Astrocyte (in vitro differentiated cells and primary cell): ENCODE data around the gene FAAH2. TPM values are rescaled to one million over a fixed set of nuclear protein-coding genes. Genes with fewer than 3 reads are reported as not detected.

Experiments
- DNase-seq: peaks from one replicate; pipeline ENCODE4 v3.0.0-alpha.2; 2010; ENCODE audit warnings: low read depth
- FAIRE-seq: peaks from 2 replicates; lab custom pipeline; 2011; peaks lifted over from hg19 to GRCh38; lab: Jason Lieb, UNC
- H2AFZ ChIP-seq: 2 replicates; pipeline ENCODE4 v1.6.0; 2012; ENCODE audit warnings: low read depth, low read length, inconsistent platforms
- H3K27ac ChIP-seq: 2 replicates; pipeline ENCODE4 v1.5.1; 2011; ENCODE audit warnings: low read depth, low read length, inconsistent platforms
- H3K27me3 ChIP-seq: 2 replicates; pipeline ENCODE4 v1.6.0; 2011; ENCODE audit warnings: low read length, inconsistent platforms; ENCODE audit not compliant: insufficient read depth
- H3K36me3 ChIP-seq: 2 replicates; pipeline ENCODE4 v1.5.1; 2011; ENCODE audit warnings: low read length, inconsistent platforms; ENCODE audit not compliant: insufficient read depth
- H3K4me1 ChIP-seq: 2 replicates; pipeline ENCODE4 v1.5.1; 2011; ENCODE audit warnings: low read length, inconsistent platforms; ENCODE audit not compliant: insufficient read depth
- H3K4me2 ChIP-seq: 2 replicates; pipeline ENCODE4 v1.6.0; 2012; ENCODE audit warnings: low read length, inconsistent platforms
- H3K4me3 ChIP-seq: 2 replicates; pipeline ENCODE4 v1.5.1; 2011; ENCODE audit warnings: low read depth, mild to moderate bottlenecking, low read length, inconsistent platforms; ENCODE audit not compliant: insufficient read depth
- H3K79me2 ChIP-seq: 2 replicates; pipeline ENCODE4 v1.6.0; 2012; ENCODE audit warnings: mild to moderate bottlenecking, low read length, inconsistent platforms; ENCODE audit not compliant: insufficient read depth
- H3K9ac ChIP-seq: 2 replicates; pipeline ENCODE4 v1.6.0; 2012; ENCODE audit warnings: mild to moderate bottlenecking, low read length, inconsistent platforms
- H3K9me3 ChIP-seq: 2 replicates; pipeline ENCODE4 v1.5.1; 2012; ENCODE audit warnings: low read depth, mild to moderate bottlenecking, low read length, inconsistent platforms; ENCODE audit not compliant: insufficient read depth
- H4K20me1 ChIP-seq: 2 replicates; pipeline ENCODE4 v1.6.0; 2012; ENCODE audit warnings: low read length, inconsistent platforms; ENCODE audit not compliant: insufficient read depth
- H3K27ac Mint-ChIP-seq: one replicate; pipeline ENCODE4 v1.8.0; 2021; ENCODE audit warnings: mild to moderate bottlenecking, mixed read lengths; ENCODE audit not compliant: unreplicated experiment
- H3K27me3 Mint-ChIP-seq: one replicate; pipeline ENCODE4 v1.8.0; 2021; ENCODE audit warnings: low read depth, mixed read lengths; ENCODE audit not compliant: unreplicated experiment
- H3K36me3 Mint-ChIP-seq: one replicate; pipeline ENCODE4 v1.8.0; 2021; ENCODE audit warnings: low read depth, mixed read lengths; ENCODE audit not compliant: unreplicated experiment
- H3K4me1 Mint-ChIP-seq: one replicate; pipeline ENCODE4 v1.8.0; 2021; ENCODE audit warnings: low read depth, mixed read lengths; ENCODE audit not compliant: unreplicated experiment
- H3K4me3 Mint-ChIP-seq: one replicate; pipeline ENCODE4 v1.8.0; 2021; ENCODE audit warnings: mild to moderate bottlenecking, moderate library complexity, mixed read lengths; ENCODE audit not compliant: unreplicated experiment
- H3K9me3 Mint-ChIP-seq: one replicate; pipeline ENCODE4 v1.8.0; 2021; ENCODE audit warnings: mild to moderate bottlenecking, mixed read lengths; ENCODE audit not compliant: unreplicated experiment
- EZH2 ChIP-seq: IDR thresholded peaks from 2 replicates; pipeline ENCODE4 v1.6.1; 2012; ENCODE audit warnings: mild to moderate bottlenecking, low read length, inconsistent platforms; ENCODE audit not compliant: insufficient read depth
- total RNA-seq: library from RNA; stranded (reverse); gene quantifications from 2 replicates; pipeline ENCODE4 v1.2.1, GENCODE V29; 2021
- TF ChIP-seq, protein P1 (sequence below): IDR thresholded peaks from 2 replicates; pipeline ENCODE4 v1.5.1; 2011; ENCODE audit warnings: low read depth, mild to moderate bottlenecking, inconsistent platforms, low read length, moderate library complexity; ENCODE audit not compliant: insufficient read depth

Gene FAAH2
- total RNA-seq, 1 donor from 2014 or later = 0.20 TPM

DNA sequence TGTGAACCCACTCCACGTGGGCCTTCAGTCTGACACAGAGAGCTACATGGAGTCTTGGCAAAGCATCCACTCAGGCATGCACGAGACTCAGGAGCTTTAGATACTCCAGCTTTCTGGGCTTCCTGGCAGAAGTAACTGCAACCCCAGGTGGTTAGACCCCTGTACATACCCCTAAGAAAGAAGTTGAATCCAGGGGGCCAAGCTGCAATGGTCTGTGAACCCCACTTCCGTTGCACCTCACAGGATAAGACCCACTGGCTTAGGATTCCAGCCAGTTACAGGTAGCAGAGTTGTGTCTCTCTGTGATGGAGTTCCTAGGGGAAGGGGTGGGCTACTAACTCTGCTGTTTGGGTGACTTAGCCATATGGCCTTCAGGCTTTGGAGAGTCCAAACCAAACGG is 21.4 kb upstream of the FAAH2 start:
- H3K36me3 Mint-ChIP-seq = no peaks in the 10 kb centered on the region
- H3K27me3 Mint-ChIP-seq = no peaks in the 10 kb centered on the region
- Histone ChIP-seq H3K9me3 (no peaks in the 10 kb centered on the region), H2AFZ (no peak overlapping the region), H3K27me3 (no peaks in the 10 kb centered on the region), H3K27ac (no peak overlapping the region), H3K4me3 (no peak overlapping the region), H4K20me1 (no peaks in the 10 kb centered on the region), H3K4me1 (no peaks in the 10 kb centered on the region), H3K79me2 (no peaks in the 10 kb centered on the region), H3K9ac (no peak overlapping the region), H3K4me2 (no peak overlapping the region), H3K36me3 (no peaks in the 10 kb centered on the region)
- TF ChIP-seq, protein P1, sequence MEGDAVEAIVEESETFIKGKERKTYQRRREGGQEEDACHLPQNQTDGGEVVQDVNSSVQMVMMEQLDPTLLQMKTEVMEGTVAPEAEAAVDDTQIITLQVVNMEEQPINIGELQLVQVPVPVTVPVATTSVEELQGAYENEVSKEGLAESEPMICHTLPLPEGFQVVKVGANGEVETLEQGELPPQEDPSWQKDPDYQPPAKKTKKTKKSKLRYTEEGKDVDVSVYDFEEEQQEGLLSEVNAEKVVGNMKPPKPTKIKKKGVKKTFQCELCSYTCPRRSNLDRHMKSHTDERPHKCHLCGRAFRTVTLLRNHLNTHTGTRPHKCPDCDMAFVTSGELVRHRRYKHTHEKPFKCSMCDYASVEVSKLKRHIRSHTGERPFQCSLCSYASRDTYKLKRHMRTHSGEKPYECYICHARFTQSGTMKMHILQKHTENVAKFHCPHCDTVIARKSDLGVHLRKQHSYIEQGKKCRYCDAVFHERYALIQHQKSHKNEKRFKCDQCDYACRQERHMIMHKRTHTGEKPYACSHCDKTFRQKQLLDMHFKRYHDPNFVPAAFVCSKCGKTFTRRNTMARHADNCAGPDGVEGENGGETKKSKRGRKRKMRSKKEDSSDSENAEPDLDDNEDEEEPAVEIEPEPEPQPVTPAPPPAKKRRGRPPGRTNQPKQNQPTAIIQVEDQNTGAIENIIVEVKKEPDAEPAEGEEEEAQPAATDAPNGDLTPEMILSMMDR = no peak
- TF ChIP-seq EZH2 = no peak
- H3K27ac Mint-ChIP-seq = no peak overlapping the region
- FAIRE-seq (no peak), DNase-seq (no peak)
- H3K9me3 Mint-ChIP-seq = no peaks in the 10 kb centered on the region
- no peak overlapping the region for H3K4me3 Mint-ChIP-seq
- no peaks in the 10 kb centered on the region for H3K4me1 Mint-ChIP-seq

DNA sequence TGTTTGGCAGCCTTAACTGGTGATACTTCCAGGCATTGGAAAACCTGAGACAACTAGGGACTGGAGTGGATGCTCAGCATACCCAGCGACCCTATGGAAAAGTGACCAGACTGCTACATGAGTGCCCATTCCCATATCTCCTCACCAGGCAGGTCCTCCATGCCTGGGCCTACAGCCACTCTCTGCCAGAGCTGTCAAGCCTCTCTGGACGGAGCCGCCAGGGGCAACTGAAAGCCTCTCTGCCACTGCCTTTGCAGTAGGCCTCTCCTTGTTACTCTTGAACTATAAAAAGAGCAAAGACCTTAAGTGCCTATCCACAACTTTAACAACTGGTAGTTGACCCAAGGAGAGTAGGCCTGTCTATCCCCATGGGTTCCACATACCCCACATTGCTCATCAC is 20.2 kb upstream of the FAAH2 start:
- Histone ChIP-seq H3K9me3 (no peaks in the 10 kb centered on the region), H3K79me2 (no peaks in the 10 kb centered on the region), H4K20me1 (no peaks in the 10 kb centered on the region), H2AFZ (no peak overlapping the region), H3K4me1 (no peaks in the 10 kb centered on the region), H3K4me3 (no peak overlapping the region), H3K4me2 (no peak overlapping the region), H3K36me3 (no peaks in the 10 kb centered on the region), H3K9ac (no peak overlapping the region), H3K27me3 (no peaks in the 10 kb centered on the region), H3K27ac (no peak overlapping the region)
- Mint-ChIP-seq H3K36me3 (no peaks in the 10 kb centered on the region), H3K27me3 (no peaks in the 10 kb centered on the region), H3K27ac (no peak overlapping the region), H3K4me3 (no peak overlapping the region), H3K4me1 (no peaks in the 10 kb centered on the region), H3K9me3 (no peaks in the 10 kb centered on the region)
- no peak for FAIRE-seq
- DNase-seq = no peak
- no peak for TF ChIP-seq EZH2
- TF ChIP-seq, protein P1 = no peak

DNA sequence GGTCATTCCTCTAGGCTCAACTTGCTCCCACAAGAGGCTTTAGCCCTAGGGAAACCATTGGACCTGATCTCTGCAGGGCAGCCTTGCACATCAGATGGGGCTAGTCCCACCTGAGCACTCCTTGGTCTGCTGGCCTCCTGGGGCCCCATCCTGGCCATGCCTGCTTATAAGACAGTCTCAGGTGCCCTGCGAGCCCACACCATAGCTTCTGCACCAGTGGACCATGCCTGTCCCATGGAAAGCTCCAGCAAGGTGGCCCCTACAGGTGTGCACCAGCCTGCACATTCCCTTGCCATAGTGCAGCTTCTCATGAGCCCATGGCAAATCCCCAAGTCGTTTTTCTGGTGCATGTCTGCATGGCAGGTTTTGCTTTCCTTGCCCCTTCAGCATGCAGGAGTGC is 19.6 kb upstream of the FAAH2 start:
- Histone ChIP-seq H3K4me3 (no peak overlapping the region), H4K20me1 (no peaks in the 10 kb centered on the region), H3K9me3 (no peaks in the 10 kb centered on the region), H3K36me3 (no peaks in the 10 kb centered on the region), H2AFZ (no peak overlapping the region), H3K27me3 (no peaks in the 10 kb centered on the region), H3K27ac (no peak overlapping the region), H3K4me2 (no peak overlapping the region), H3K9ac (no peak overlapping the region), H3K79me2 (no peaks in the 10 kb centered on the region), H3K4me1 (no peaks in the 10 kb centered on the region)
- Mint-ChIP-seq H3K27ac (no peak overlapping the region), H3K27me3 (no peaks in the 10 kb centered on the region), H3K4me1 (no peaks in the 10 kb centered on the region), H3K4me3 (no peak overlapping the region), H3K9me3 (no peaks in the 10 kb centered on the region), H3K36me3 (no peaks in the 10 kb centered on the region)
- DNase-seq (no peak), FAIRE-seq (no peak)
- TF ChIP-seq, protein P1 = no peak
- no peak for TF ChIP-seq EZH2
